Naive thymus-derived CD8-positive, alpha-beta T cell (primary cell): ENCODE measurements around the gene TLCD5. TPM values are rescaled to one million over a fixed set of nuclear protein-coding genes. Genes with fewer than 3 reads are reported as not detected.

ENCODE experiments used
- ATAC-seq, 2 donors: fragments of 150-1000 bp; cut with Tn5 transposase in 1 of 2; sonication (Bioruptor Pico), chemical (Tn5 transposase) in 1 of 2; 1 replicate in 1 of 2; 2 replicates in 1 of 2; pipeline ENCODE4 v1.10.0; 2021; ENCODE audit warnings: mild to moderate bottlenecking in 2 of 2, moderate library complexity in 2 of 2
- POLR2A ChIA-PET: fragments of 350-600 bp; sonication (Branson Sonifier 250); formaldehyde crosslinking; loops from one replicate; lab custom pipeline; 2021; ENCODE audit warnings: antibody characterized with exemption; lab: Charles Lee
- DNase-seq, 10 donors: peaks; one replicate each; pipeline versions ENCODE4 v3.0.0 to v3.0.0-alpha.2; 2020 to 2022
- H3K27ac Mint-ChIP-seq, 10 donors: one replicate each; pipeline ENCODE4 v1.8.0; 2020 to 2022; ENCODE audit warnings: mild to moderate bottlenecking in 10 of 10, mixed read lengths in 10 of 10, moderate library complexity in 4 of 10, inconsistent platforms in 1 of 10
- H3K27me3 Mint-ChIP-seq, 5 donors: one replicate each; pipeline ENCODE4 v1.8.0; 2021 to 2022; ENCODE audit warnings: mixed read lengths in 5 of 5
- H3K36me3 Mint-ChIP-seq, 3 donors: one replicate each; pipeline ENCODE4 v1.8.0; 2020 to 2022; ENCODE audit warnings: mixed read lengths in 3 of 3, mild to moderate bottlenecking in 2 of 3, inconsistent platforms in 1 of 3
- H3K4me1 Mint-ChIP-seq, 4 donors: one replicate each; pipeline ENCODE4 v1.8.0; 2021 to 2022; ENCODE audit warnings: mixed read lengths in 4 of 4
- H3K4me3 Mint-ChIP-seq, 10 donors: one replicate each; pipeline ENCODE4 v1.8.0; 2020 to 2022; ENCODE audit warnings: mild to moderate bottlenecking in 10 of 10, mixed read lengths in 10 of 10, moderate library complexity in 6 of 10, inconsistent platforms in 1 of 10
- H3K9me3 Mint-ChIP-seq, 9 donors: one replicate each; pipeline ENCODE4 v1.8.0; 2020 to 2022; ENCODE audit warnings: mixed read lengths in 9 of 9, mild to moderate bottlenecking in 3 of 9, inconsistent platforms in 1 of 9, moderate library complexity in 1 of 9
- polyA plus RNA-seq, 3 donors: library from polyadenylated mRNA; unstranded; fragments of 300-500 nt; fragmentation: Illumina TruSeq; gene quantifications; one replicate each; pipeline ENCODE4 v1.2.3, GENCODE V29; 2021
- total RNA-seq, 8 experiments: library from RNA in 2 of 8; stranded (reverse) in 2 of 8; gene quantifications; one replicate each; pipeline ENCODE4 v1.2.3 and lab custom pipeline; 2021 to 2026

Gene TLCD5
- total and polyA plus RNA-seq, 5 experiments from 2014 or later: 0.80 TPM; not detected in 4

GRCh38 chr11:120342678-120343077 is 17.6 kb downstream of the TLCD5 start:
- Mint-ChIP-seq H3K4me3 (no peak overlapping the region), H3K36me3 (peaks cover 0 to 13% (median 0%) of the 10 kb centered on the region in 3 donors), H3K27me3 (peaks cover 43 to 74% (median 61%) of the 10 kb centered on the region in 5 donors), H3K27ac (no peak overlapping the region), H3K9me3 (peaks cover 0 to 10% (median 0%) of the 10 kb centered on the region in 9 donors), H3K4me1 (peaks cover 23 to 47% (median 37%) of the 10 kb centered on the region in 4 donors)
- ATAC-seq (no peak), DNase-seq (no peak)
- POLR2A ChIA-PET: no interaction called here

- H3K9me3 Mint-ChIP-seq: peaks cover 0 to 6% (median 0%) of the 10 kb centered on the region in 9 donors
- no peak for ATAC-seq
- no peak overlapping the region for H3K4me3 Mint-ChIP-seq
- H3K27ac Mint-ChIP-seq: no peak overlapping the region
- peaks cover 0 to 10% (median 0%) of the 10 kb centered on the region in 3 donors for H3K36me3 Mint-ChIP-seq
- peaks cover 41 to 68% (median 59%) of the 10 kb centered on the region in 5 donors for H3K27me3 Mint-ChIP-seq
- POLR2A ChIA-PET: interaction anchor here (0.7 kb wide), 1 partner anchor 1108 kb away, joined by 4 read pairs; no protein-coding TSS in a partner anchor
- peaks cover 23 to 41% (median 32%) of the 10 kb centered on the region in 4 donors for H3K4me1 Mint-ChIP-seq
- DNase-seq: no peak
Measured at GRCh38 chr11:120343429-120343828, 18.3 kb downstream of the TLCD5 start.

- Mint-ChIP-seq H3K27ac (peak overlapping the region in 3 of 10 donors; percentile 29 to 73 (median 36)), H3K27me3 (peaks cover 42 to 68% (median 56%) of the 10 kb centered on the region in 5 donors)
- peak in 9 of 10 donors; percentile 23 to 81 (median 70) for DNase-seq
Measured at GRCh38 chr11:120344302-120345004, 19.4 kb downstream of the TLCD5 start.

GRCh38 chr11:120346233-120346632 is 21.1 kb downstream of the TLCD5 start:
- DNase-seq: no peak
- peaks cover 0 to 5% (median 0%) of the 10 kb centered on the region in 3 donors for H3K36me3 Mint-ChIP-seq
- peaks cover 0 to 6% (median 0%) of the 10 kb centered on the region in 9 donors for H3K9me3 Mint-ChIP-seq
- H3K4me1 Mint-ChIP-seq: peaks cover 18 to 28% (median 24%) of the 10 kb centered on the region in 4 donors
- no peak overlapping the region for H3K27ac Mint-ChIP-seq
- no peak overlapping the region for H3K4me3 Mint-ChIP-seq
- peaks cover 43 to 66% (median 51%) of the 10 kb centered on the region in 5 donors for H3K27me3 Mint-ChIP-seq
- no peak for ATAC-seq
- POLR2A ChIA-PET: interaction anchor here (0.7 to 1.0 kb wide), 4 partner anchors 8 to 390 kb away, joined by 3 to 6 read pairs (median 3); no protein-coding TSS in a partner anchor

More at GRCh38 chr11:120344302-120345004, 19.4 kb downstream of the TLCD5 start:
- POLR2A ChIA-PET: interaction anchor here (0.7 kb wide), 1 partner anchor 1107 kb away, joined by 4 read pairs; no protein-coding TSS in a partner anchor
- ATAC-seq: peak; percentile 90 to 95
- peaks cover 0 to 10% (median 0%) of the 10 kb centered on the region in 3 donors for H3K36me3 Mint-ChIP-seq
- H3K9me3 Mint-ChIP-seq: peaks cover 0 to 6% (median 0%) of the 10 kb centered on the region in 9 donors
- peak overlapping the region in 9 of 10 donors; percentile 38 to 76 (median 54) for H3K4me3 Mint-ChIP-seq
- peaks cover 20 to 33% (median 30%) of the 10 kb centered on the region in 4 donors for H3K4me1 Mint-ChIP-seq

GRCh38 chr11:120350637-120351036 is 25.5 kb downstream of the TLCD5 start:
- POLR2A ChIA-PET: no interaction called here
- Mint-ChIP-seq H3K27me3 (peaks cover 38 to 84% (median 65%) of the 10 kb centered on the region in 5 donors), H3K27ac (no peak overlapping the region)

GRCh38 chr11:120352405-120352804 is 27.3 kb downstream of the TLCD5 start:
- H3K27me3 Mint-ChIP-seq: peaks cover 34 to 85% (median 62%) of the 10 kb centered on the region in 5 donors
- H3K27ac Mint-ChIP-seq: no peak overlapping the region
- no peak for DNase-seq
- POLR2A ChIA-PET: no interaction called here
- H3K9me3 Mint-ChIP-seq: no peaks in the 10 kb centered on the region
- no peak overlapping the region for H3K4me3 Mint-ChIP-seq
- ATAC-seq: no peak
- H3K36me3 Mint-ChIP-seq: peaks cover 0 to 4% (median 3%) of the 10 kb centered on the region in 3 donors
- peaks cover 0 to 4% (median 1%) of the 10 kb centered on the region in 4 donors for H3K4me1 Mint-ChIP-seq

More at GRCh38 chr11:120350637-120351036, 25.5 kb downstream of the TLCD5 start:
- ATAC-seq (no peak), DNase-seq (no peak)
- Mint-ChIP-seq H3K9me3 (no peaks in the 10 kb centered on the region), H3K4me3 (no peak overlapping the region), H3K36me3 (peaks cover 0 to 3% (median 0%) of the 10 kb centered on the region in 3 donors), H3K4me1 (peaks cover 6 to 9% (median 8%) of the 10 kb centered on the region in 4 donors)

GRCh38 chr11:120354068-120354467 is 29.0 kb downstream of the TLCD5 start:
- Mint-ChIP-seq H3K4me1 (peaks cover 0 to 4% (median 0%) of the 10 kb centered on the region in 4 donors), H3K27me3 (peaks cover 31 to 88% (median 65%) of the 10 kb centered on the region in 5 donors), H3K9me3 (no peaks in the 10 kb centered on the region), H3K27ac (no peak overlapping the region), H3K4me3 (no peak overlapping the region), H3K36me3 (peaks cover 0 to 5% (median 5%) of the 10 kb centered on the region in 3 donors)
- DNase-seq (no peak), ATAC-seq (no peak)
- POLR2A ChIA-PET: no interaction called here

- Mint-ChIP-seq H3K27me3 (peaks cover 29 to 88% (median 62%) of the 10 kb centered on the region in 5 donors), H3K4me1 (peaks cover 0 to 4% (median 0%) of the 10 kb centered on the region in 4 donors), H3K27ac (no peak overlapping the region), H3K36me3 (peaks cover 0 to 5% (median 5%) of the 10 kb centered on the region in 3 donors), H3K4me3 (no peak overlapping the region), H3K9me3 (no peaks in the 10 kb centered on the region)
- no peak for DNase-seq
- ATAC-seq: no peak
- POLR2A ChIA-PET: no interaction called here
Measured at GRCh38 chr11:120354779-120355178, 29.7 kb downstream of the TLCD5 start.

- Mint-ChIP-seq H3K27me3 (peaks cover 29 to 68% (median 51%) of the 10 kb centered on the region in 5 donors), H3K27ac (no peak overlapping the region), H3K36me3 (peaks cover 0 to 5% (median 2%) of the 10 kb centered on the region in 3 donors), H3K4me3 (no peak overlapping the region), H3K4me1 (peaks cover 0 to 4% (median 0%) of the 10 kb centered on the region in 4 donors), H3K9me3 (no peaks in the 10 kb centered on the region)
- DNase-seq (no peak), ATAC-seq (no peak)
- POLR2A ChIA-PET: no interaction called here
Measured at GRCh38 chr11:120357620-120358019, 32.5 kb downstream of the TLCD5 start.

GRCh38 chr11:120358729-120359128 is 33.6 kb downstream of the TLCD5 start:
- no peak for ATAC-seq
- POLR2A ChIA-PET: no interaction called here
- Mint-ChIP-seq H3K27ac (no peak overlapping the region), H3K9me3 (no peaks in the 10 kb centered on the region), H3K27me3 (peaks cover 21 to 60% (median 40%) of the 10 kb centered on the region in 5 donors), H3K4me3 (no peak overlapping the region), H3K4me1 (peaks cover 0 to 1% (median 0%) of the 10 kb centered on the region in 4 donors), H3K36me3 (peaks cover 0 to 5% (median 2%) of the 10 kb centered on the region in 3 donors)
- DNase-seq: no peak

GRCh38 chr11:120363436-120363835 is 38.3 kb downstream of the TLCD5 start:
- H3K9me3 Mint-ChIP-seq: no peaks in the 10 kb centered on the region
- H3K27me3 Mint-ChIP-seq: peaks cover 12 to 34% (median 19%) of the 10 kb centered on the region in 5 donors
- no peak overlapping the region for H3K4me3 Mint-ChIP-seq
- no peaks in the 10 kb centered on the region for H3K36me3 Mint-ChIP-seq
- ATAC-seq (no peak), DNase-seq (no peak)
- POLR2A ChIA-PET: no interaction called here
- H3K4me1 Mint-ChIP-seq: no peaks in the 10 kb centered on the region
- H3K27ac Mint-ChIP-seq: no peak overlapping the region

GRCh38 chr11:120365512-120365911 is 40.4 kb downstream of the TLCD5 start:
- Mint-ChIP-seq H3K36me3 (no peaks in the 10 kb centered on the region), H3K9me3 (no peaks in the 10 kb centered on the region), H3K27me3 (peaks cover 3 to 24% (median 9%) of the 10 kb centered on the region in 5 donors), H3K4me3 (no peak overlapping the region), H3K27ac (no peak overlapping the region), H3K4me1 (no peaks in the 10 kb centered on the region)
- DNase-seq: no peak
- no peak for ATAC-seq
- POLR2A ChIA-PET: no interaction called here

GRCh38 chr11:120372296-120372695 is 47.2 kb downstream of the TLCD5 start:
- Mint-ChIP-seq H3K9me3 (no peaks in the 10 kb centered on the region), H3K4me3 (no peak overlapping the region), H3K36me3 (no peaks in the 10 kb centered on the region), H3K4me1 (no peaks in the 10 kb centered on the region), H3K27ac (no peak overlapping the region), H3K27me3 (peaks cover 4 to 14% (median 10%) of the 10 kb centered on the region in 5 donors)
- ATAC-seq: no peak
- POLR2A ChIA-PET: no interaction called here
- no peak for DNase-seq
